Ishikawa (cell line): ENCODE data around the gene OXSR1.

Experiments used
- CEBPB ChIP-seq: IDR thresholded peaks from 2 replicates; pipeline ENCODE4 v1.6.1; 2012
- CREB1 ChIP-seq: IDR thresholded peaks from 2 replicates; pipeline ENCODE4 v1.6.1; 2012; ENCODE audit warnings: low read depth
- EGR1 ChIP-seq: IDR thresholded peaks from 2 replicates; pipeline ENCODE4 v1.6.1; 2012
- EP300 ChIP-seq: IDR thresholded peaks from 2 replicates; pipeline ENCODE4 v1.6.1; 2012; ENCODE audit warnings: borderline replicate concordance
- FOXM1 ChIP-seq: IDR thresholded peaks from 2 replicates; pipeline ENCODE4 v1.6.1; 2012; ENCODE audit warnings: low read depth, borderline replicate concordance
- NFIC ChIP-seq: IDR thresholded peaks from 2 replicates; pipeline ENCODE4 v1.6.1; 2012
- RAD21 ChIP-seq: IDR thresholded peaks from 2 replicates; pipeline ENCODE4 v1.6.1; 2012; ENCODE audit warnings: low read depth
- TAF1 ChIP-seq: IDR thresholded peaks from 2 replicates; pipeline ENCODE4 v1.6.1; 2012; ENCODE audit warnings: low read depth, mild to moderate bottlenecking
- TCF12 ChIP-seq: IDR thresholded peaks from 2 replicates; pipeline ENCODE4 v1.6.1; 2012; ENCODE audit warnings: low read depth
- TEAD4 ChIP-seq: IDR thresholded peaks from 2 replicates; pipeline ENCODE4 v1.6.1; 2012
- YY1 ChIP-seq: IDR thresholded peaks from 2 replicates; pipeline ENCODE4 v1.6.1; 2012; ENCODE audit warnings: low read depth
- ZBTB7A ChIP-seq: IDR thresholded peaks from 2 replicates; pipeline ENCODE4 v1.6.1; 2012; ENCODE audit warnings: low read depth
- TF ChIP-seq, protein P1 (sequence below): IDR thresholded peaks from 2 replicates; pipeline ENCODE4 v1.6.1; 2012
- TF ChIP-seq, protein P2 (sequence below): IDR thresholded peaks from 2 replicates; pipeline ENCODE4 v1.6.1; 2012; ENCODE audit warnings: low read depth, mild to moderate bottlenecking
- TF ChIP-seq, protein P3 (sequence below): IDR thresholded peaks from 2 replicates; pipeline ENCODE4 v1.6.1; 2012

Gene OXSR1

DNA sequence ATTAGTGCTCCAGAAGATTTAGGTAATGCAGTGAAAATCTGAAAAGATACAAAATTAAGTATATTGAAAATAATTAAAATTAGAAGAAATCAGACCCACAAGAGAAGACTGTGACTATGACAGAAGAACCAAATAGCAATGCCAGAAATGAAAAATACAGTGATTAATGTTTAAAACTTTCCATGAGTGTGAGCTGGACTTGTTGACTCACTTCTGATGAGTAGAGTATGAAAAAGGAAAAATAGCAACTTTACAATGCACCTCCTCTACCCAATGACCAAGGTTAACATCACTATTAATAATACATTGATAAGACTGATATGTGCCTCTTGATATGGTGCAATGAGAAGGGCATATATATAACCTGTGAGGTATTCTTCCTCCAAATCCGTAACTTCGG is 60.9 kb downstream of the OXSR1 start:
- TF ChIP-seq EGR1 = no peak
- TF ChIP-seq ZBTB7A = no peak
- TF ChIP-seq YY1 = no peak
- TF ChIP-seq NFIC = no peak
- no peak for TF ChIP-seq FOXM1
- TF ChIP-seq, protein P1, sequence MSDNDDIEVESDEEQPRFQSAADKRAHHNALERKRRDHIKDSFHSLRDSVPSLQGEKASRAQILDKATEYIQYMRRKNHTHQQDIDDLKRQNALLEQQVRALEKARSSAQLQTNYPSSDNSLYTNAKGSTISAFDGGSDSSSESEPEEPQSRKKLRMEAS = no peak

DNA sequence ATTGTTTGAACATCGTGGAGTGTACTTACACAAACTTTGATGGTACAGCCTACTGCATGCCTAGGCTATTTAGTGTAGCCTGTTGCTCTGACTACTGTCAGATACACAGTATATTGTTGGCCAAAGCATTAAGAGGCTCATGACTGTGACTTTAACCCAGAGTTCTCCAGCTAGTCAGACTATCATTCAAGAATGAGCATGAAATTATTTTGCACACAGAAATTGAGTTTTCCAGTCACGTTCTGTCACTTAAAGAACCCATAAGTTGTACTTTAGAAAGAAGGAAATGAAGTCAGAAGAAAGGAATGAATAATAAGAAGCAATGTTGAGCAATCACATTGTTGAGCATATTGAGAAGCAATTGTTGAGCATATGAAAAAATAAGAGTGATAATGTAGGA is 62.7 kb downstream of the OXSR1 start:
- TF ChIP-seq TCF12 (no peak), CEBPB (peak; percentile 91)

DNA sequence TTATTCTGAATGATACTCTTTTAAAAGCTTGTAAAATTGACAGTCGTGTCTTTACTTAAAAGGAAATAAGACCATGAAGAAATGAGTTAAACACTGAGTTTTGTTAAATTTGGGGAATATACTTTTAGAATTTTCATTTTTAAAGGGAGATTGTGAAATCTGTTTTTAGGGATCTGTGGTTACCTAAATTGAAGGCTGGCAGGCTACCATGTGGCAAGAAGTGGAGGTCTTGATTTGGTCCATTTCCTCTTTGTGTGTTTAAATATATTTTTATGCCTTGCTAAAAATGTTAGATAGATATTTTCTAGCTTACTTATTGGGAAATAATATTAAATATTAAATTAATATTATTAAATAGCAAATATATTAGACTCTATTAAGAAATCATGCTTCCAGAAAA is 63.7 kb downstream of the OXSR1 start:
- TF ChIP-seq, protein P1 = no peak
- TF ChIP-seq, protein P2, sequence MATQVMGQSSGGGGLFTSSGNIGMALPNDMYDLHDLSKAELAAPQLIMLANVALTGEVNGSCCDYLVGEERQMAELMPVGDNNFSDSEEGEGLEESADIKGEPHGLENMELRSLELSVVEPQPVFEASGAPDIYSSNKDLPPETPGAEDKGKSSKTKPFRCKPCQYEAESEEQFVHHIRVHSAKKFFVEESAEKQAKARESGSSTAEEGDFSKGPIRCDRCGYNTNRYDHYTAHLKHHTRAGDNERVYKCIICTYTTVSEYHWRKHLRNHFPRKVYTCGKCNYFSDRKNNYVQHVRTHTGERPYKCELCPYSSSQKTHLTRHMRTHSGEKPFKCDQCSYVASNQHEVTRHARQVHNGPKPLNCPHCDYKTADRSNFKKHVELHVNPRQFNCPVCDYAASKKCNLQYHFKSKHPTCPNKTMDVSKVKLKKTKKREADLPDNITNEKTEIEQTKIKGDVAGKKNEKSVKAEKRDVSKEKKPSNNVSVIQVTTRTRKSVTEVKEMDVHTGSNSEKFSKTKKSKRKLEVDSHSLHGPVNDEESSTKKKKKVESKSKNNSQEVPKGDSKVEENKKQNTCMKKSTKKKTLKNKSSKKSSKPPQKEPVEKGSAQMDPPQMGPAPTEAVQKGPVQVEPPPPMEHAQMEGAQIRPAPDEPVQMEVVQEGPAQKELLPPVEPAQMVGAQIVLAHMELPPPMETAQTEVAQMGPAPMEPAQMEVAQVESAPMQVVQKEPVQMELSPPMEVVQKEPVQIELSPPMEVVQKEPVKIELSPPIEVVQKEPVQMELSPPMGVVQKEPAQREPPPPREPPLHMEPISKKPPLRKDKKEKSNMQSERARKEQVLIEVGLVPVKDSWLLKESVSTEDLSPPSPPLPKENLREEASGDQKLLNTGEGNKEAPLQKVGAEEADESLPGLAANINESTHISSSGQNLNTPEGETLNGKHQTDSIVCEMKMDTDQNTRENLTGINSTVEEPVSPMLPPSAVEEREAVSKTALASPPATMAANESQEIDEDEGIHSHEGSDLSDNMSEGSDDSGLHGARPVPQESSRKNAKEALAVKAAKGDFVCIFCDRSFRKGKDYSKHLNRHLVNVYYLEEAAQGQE = no peak
- TF ChIP-seq CEBPB (no peak), RAD21 (no peak), NFIC (no peak), ZBTB7A (no peak), FOXM1 (no peak), EGR1 (no peak), CREB1 (no peak), TCF12 (no peak), TEAD4 (no peak), TAF1 (no peak), YY1 (no peak), EP300 (no peak)
- TF ChIP-seq, protein P3, sequence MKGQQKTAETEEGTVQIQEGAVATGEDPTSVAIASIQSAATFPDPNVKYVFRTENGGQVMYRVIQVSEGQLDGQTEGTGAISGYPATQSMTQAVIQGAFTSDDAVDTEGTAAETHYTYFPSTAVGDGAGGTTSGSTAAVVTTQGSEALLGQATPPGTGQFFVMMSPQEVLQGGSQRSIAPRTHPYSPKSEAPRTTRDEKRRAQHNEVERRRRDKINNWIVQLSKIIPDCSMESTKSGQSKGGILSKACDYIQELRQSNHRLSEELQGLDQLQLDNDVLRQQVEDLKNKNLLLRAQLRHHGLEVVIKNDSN = no peak

DNA sequence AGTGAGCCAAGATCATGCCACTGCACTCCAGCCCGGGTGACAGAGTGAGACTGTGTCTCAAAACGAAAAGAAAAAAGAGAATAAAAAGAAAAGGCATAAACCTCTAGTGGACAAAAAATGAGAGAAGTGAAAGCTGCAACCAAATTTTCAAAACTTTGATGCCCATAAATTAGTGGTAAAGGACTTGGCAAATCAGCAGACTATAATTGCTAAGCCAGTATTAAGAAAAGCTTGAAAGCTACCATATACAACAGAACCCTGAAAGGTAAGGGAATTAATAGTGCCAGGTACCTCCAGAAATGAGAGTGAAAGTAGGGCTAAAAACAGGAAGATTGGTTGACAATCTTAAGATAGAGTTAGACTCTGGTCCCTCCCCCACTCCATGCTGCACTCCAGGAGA is 67.4 kb downstream of the OXSR1 start:
- no peak for TF ChIP-seq NFIC

DNA sequence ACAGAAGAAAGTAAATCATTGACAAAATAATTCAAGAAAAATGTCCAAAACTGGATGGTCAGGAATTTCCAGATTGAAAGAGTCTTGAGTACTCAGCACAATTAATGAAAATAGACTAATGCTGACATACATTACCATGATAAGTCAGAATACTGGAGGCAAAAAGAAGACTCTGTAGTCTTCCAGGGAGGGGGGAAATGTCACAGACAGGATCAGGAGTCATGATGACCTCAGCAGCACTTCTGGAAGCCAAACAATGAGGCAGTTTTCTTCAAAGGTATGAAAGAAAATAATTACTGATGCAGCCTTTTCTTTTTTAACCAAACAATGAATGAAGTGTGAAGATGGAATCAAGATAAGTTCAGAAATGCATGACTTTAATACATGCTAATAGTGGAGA is 70.1 kb downstream of the OXSR1 start:
- no peak for TF ChIP-seq CEBPB
- TF ChIP-seq CREB1 = no peak

DNA sequence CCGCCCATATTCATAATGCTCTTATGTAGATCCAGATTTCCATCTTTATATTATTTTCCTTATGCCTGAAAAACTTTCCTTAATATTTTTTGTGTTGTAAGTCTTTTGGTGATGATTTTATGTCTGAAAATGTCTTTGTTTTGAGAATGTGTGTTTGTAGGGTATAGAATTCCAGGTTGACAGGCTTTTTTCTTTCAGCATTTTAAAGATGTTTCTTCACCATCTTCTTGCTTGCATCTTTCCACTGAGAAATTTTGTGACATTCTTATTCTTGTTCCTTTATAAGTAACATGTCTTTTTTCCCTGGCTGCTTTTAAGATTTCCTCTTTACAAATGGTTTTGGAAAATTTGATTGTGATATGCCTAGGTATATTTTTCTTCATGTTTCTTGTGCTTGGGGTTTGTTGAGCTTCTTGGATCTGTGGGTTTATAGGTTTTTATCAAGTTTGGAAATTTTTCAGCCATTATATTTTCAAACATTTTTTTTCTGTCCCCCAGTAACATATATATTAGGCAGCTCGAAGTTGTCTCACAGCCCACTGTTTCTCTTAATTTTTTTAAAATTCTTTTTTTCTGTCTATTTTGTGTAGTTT is 73.2 kb downstream of the OXSR1 start:
- TF ChIP-seq TAF1 (no peak), CEBPB (no peak), ZBTB7A (no peak), EGR1 (no peak), YY1 (no peak), TEAD4 (no peak), EP300 (no peak), CREB1 (no peak), FOXM1 (no peak), NFIC (no peak), TCF12 (no peak), RAD21 (no peak)
- TF ChIP-seq, protein P3 = no peak
- TF ChIP-seq, protein P2 = no peak
- TF ChIP-seq, protein P1 = no peak

DNA sequence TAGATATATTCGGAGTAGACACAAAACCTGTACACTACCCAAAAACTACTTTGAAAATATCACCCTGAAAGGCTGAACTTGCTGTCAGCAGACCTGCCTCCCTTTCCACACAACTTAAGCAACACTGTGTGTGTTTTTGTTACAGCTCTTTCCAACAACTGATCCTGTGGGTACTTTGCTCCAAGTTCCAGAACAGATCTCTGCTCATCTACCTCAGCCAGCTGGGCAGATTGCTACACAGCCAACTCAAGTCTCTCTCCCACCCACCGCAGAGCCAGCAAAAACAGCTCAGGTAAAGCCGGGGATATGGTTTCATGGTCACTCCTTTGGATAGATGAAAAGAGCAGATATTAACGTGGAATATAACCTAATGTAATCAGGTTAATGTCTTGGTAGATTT is 80.6 kb downstream of the OXSR1 start:
- TF ChIP-seq TCF12 (no peak), TEAD4 (no peak), CREB1 (no peak), FOXM1 (no peak), RAD21 (no peak), CEBPB (no peak), ZBTB7A (no peak), NFIC (no peak), EP300 (no peak), EGR1 (no peak), TAF1 (no peak)
- TF ChIP-seq, protein P1 = no peak
- TF ChIP-seq, protein P2 = no peak
- TF ChIP-seq, protein P3 = no peak
